ENCODE results near the gene HSPA1L.

Gene HSPA1L

DNA sequence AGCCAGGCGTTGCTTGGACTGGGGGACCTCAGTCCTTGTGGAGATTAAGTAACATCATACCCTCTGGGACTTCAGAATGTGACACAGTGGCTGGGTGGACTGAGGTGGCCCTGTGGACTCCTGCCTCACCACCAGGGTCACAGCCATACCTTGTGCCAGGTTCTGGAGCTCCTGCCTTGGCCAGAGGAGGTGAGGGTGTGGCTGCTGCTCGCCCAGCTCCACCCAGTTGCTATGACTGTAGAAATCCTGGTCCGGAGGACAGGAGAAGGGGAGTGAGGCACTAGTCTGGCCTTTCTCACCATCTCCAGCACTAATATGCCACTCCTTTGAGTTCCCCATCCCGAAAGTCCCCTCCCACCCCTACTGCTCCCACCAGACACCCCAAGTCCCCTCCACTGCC is 39.9 kb downstream of the HSPA1L start:
- Mint-ChIP-seq H3K4me1 (peaks cover 39% of the 10 kb centered on the region), H3K4me3 (no peak overlapping the region), H3K36me3 (peaks cover 28% of the 10 kb centered on the region), H3K27ac (peak overlapping the region; percentile 91), H3K9me3 (no peaks in the 10 kb centered on the region)
- ATAC-seq (no peak), DNase-seq (ENCODE audit: low spot score in 2 of 2) (no peak)

DNA sequence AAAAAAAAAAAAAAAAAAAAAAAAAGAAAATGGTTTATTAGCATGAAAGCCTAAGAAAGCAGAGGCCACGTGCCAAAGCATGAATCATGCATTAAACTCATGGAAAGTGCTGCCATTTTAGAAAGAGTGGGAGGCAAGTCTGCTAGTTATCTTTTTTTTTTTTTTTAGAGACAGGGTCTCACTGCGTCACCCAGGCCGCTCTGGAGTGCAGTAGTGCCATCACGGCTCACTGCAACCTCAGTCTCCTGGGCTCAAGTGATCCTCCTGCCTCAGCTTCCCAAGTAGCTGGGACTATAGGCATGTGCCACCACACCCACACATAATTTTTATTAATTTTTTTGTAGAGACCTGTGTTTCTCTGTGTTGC is 43.1 kb downstream of the HSPA1L start:
- no peak overlapping the region for H3K27ac Mint-ChIP-seq
- DNase-seq (ENCODE audit: low spot score in 2 of 2) (no peak), ATAC-seq (no peak)
- H3K36me3 Mint-ChIP-seq, result peaks cover 3% of the 10 kb centered on the region
- no peaks in the 10 kb centered on the region for H3K9me3 Mint-ChIP-seq
- H3K4me1 Mint-ChIP-seq, result peaks cover 45% of the 10 kb centered on the region
- H3K4me3 Mint-ChIP-seq, result peak overlapping the region; percentile 37

DNA sequence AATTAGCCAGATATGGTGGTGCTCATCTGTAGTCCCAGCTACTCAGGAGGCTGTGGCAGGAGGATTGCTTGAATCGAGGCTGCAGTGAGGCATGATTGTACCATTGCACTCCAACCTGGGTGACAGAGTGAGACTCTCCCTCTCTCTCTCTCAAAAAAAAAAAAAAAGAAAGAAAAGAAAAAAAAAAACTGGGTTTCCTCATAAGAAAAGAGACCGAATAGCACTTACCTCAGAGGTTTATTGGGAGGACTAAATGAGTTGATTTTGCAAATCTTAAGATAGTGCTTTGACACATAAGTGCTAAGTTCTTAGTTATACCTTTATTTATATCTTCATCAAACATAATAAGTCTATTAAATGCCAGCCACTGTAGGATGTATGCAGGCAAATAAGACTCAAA is 44.2 kb downstream of the HSPA1L start:
- Mint-ChIP-seq H3K9me3 (no peaks in the 10 kb centered on the region), H3K4me3 (no peak overlapping the region), H3K36me3 (no peaks in the 10 kb centered on the region), H3K27ac (no peak overlapping the region), H3K4me1 (peaks cover 34% of the 10 kb centered on the region)
- ATAC-seq (no peak), DNase-seq (ENCODE audit: low spot score in 2 of 2) (no peak)

DNA sequence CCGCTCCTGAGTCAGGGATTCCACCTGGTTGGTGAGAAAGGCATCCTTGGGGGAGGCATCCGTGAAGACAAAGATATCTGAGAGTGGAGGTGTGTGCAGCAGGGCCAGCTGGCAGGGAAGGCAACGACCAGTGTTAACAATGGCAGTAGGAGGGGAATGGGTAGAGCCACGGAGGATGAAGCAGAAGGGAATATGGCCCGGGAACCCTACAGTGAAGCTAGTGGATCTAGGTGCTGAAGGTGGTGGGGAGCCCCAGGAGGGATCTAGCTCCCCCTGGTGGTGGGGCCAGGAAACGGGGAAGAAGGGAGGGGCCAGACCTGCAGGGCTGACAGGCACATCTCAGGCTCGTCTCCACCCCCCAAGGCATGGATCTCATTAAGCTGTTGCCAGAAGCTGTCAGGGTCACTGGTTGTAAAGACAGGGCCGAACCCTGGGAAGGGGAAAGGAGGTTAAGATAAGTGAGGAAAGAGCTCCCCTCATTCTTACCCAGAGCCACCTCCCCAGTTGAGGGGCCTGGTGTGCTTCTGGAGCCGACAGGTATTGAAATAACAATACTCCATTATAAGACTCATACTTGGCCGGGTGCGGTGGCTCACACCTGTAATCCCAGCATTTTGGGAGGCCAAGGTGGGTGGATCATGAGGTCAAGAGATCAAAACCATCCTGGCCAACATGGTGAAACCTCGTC is 45.3 kb downstream of the HSPA1L start:
- Mint-ChIP-seq H3K27ac (peak overlapping the region; percentile 33), H3K9me3 (no peaks in the 10 kb centered on the region), H3K36me3 (no peaks in the 10 kb centered on the region), H3K4me3 (no peak overlapping the region), H3K4me1 (peaks cover 30% of the 10 kb centered on the region)
- DNase-seq (ENCODE audit: low spot score in 2 of 2) (peak; percentile 77 to 93), ATAC-seq (peak; percentile 88)

DNA sequence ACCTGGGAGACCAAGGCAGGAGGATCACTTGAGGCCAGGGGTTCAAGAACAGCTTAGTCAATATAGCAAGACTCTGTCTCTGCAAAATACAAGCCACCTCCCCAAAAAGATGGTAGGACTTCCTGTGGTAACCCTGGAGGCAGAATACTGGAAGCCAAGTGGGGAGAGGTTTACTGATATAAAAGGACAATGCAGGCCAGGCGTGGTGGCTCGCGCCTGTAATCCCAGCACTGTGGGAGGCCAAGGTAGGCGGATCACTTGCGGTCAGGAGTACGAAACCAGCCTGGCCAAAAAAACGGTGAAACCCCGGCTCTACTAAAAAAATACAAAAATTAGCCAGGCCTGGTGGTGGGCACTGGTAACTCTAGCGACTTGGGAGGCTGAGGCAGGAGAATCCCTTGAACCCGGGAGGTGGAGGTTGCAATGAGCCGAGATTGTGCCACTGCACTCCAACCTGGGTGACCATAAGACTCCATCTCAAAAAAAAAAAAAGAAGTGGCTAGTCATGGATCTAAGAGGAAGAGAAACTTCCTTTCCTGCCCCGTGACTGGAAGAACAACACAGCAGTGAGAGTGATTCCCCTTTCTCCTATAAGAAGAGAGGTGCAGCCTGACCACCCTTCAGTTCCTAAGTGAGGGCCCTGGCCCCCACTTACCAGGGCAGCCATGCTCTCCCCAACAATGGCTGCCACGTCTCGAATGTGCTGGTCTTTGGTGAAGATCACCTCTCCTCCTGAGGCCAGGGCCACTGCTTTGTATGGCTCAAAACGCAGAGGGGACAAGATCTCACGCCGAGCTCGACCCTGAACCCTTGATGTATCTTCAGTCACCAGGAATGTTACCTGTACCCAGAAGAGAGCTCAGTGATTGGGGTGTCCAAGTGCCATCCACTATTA is 46.5 kb downstream of the HSPA1L start:
- H3K4me1 Mint-ChIP-seq, result peaks cover 33% of the 10 kb centered on the region
- ATAC-seq, result no peak

DNA sequence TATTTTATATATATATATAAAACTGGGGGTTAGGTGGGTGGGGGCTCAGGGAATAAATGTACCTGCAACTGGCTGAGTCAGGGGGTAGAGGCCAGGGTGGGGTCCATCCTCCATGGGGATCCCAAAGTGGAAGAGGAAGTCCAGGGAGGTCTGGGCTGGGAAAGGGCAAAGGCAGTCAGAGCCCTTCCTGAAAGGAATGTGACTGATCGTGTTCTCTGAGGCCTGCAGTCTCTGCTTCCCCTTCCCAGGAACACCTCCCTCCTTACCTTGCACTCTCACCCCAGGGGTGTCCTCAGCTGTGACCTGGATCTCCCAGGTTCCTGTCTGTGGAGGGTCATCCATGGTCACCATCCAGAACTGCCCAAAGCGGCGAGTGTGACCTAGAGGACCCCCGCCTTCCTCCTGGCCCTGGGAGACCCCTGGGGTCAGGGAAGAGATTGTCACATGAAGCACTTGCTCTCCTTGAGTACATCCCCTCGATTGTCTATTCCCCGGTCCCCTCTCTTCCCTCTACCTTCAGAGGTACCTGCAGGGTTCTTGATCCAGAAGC is 47.9 kb downstream of the HSPA1L start:
- H3K4me1 Mint-ChIP-seq, result peaks cover 31% of the 10 kb centered on the region
- no peak for ATAC-seq

More for the DNA sequence above, 46.5 kb downstream of the HSPA1L start:
- H3K4me3 Mint-ChIP-seq, result no peak overlapping the region
- no peaks in the 10 kb centered on the region for H3K9me3 Mint-ChIP-seq
- no peak for DNase-seq (ENCODE audit: low spot score in 2 of 2)
- no peak overlapping the region for H3K27ac Mint-ChIP-seq
- no peaks in the 10 kb centered on the region for H3K36me3 Mint-ChIP-seq

DNA sequence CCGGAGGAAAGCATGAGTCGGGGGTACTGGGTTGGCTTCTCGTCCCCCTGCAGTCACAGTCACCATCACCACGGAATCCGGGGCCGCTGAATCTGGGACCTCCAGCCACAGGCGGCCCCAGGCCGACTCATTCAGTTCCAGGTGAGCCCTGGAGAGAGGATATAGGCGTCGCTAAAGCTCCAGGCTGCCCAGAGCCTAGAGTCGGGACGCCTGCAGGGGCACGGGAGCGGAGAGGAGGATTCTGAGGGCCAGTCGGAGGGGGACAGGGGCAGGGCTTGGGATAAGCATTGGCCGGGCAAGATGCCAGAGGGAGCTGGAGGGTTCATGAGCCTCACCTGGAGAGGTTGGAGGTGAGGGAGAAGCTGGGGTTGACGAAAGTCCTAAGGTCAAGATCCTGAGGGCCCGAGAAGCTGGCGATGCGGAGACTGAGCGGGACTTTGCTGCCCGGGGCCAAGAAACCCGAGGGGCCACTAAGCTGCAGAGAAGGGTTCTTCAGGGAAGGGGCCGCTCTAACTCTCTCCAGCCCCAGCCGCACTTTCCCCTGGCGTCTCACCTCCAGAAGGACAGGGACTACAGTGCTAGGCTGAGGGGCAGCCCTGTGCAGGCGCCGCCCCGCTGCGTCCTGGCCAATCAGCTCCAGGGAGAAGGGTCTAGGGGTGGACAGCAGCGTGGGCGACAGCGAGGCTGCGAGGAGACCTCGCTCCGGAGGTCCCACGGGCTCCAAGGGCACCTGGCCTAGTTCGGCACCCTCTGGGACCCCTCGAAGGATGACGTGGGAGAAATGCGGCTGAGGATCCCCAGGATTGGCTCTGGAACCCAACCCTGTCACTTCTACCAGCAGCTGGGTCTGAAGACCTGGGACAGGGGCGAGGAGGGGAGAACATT is 48.9 kb downstream of the HSPA1L start:
- H3K4me1 Mint-ChIP-seq, result peaks cover 35% of the 10 kb centered on the region
- H3K27ac Mint-ChIP-seq, result peak overlapping the region; percentile 78
- DNase-seq (ENCODE audit: low spot score in 2 of 2) (no peak), ATAC-seq (no peak)
- no peak overlapping the region for H3K4me3 Mint-ChIP-seq
- no peaks in the 10 kb centered on the region for H3K9me3 Mint-ChIP-seq
- H3K36me3 Mint-ChIP-seq, result peaks cover 13% of the 10 kb centered on the region

More for the DNA sequence above, 47.9 kb downstream of the HSPA1L start:
- Mint-ChIP-seq H3K9me3 (no peaks in the 10 kb centered on the region), H3K4me3 (no peak overlapping the region), H3K36me3 (peaks cover 5% of the 10 kb centered on the region), H3K27ac (no peak overlapping the region)
- no peak for DNase-seq (ENCODE audit: low spot score in 2 of 2)

DNA sequence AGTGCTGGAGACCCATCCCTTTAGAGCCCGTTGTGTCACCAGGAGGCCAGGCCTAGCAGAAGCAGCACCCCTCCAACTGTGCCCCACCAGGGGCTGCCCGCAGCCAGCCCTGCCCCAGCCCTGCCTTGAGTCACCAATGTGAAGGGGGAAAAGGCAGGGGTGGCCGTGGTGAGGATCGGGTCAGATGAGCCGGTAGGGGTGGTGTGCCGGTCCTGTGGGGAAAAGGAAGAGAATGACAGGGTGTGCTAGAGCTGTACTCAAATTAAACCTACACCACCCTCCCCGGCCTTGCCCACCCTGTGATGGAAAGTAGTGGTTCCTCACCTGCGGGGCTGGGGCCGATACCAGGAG is 49.5 kb downstream of the HSPA1L start:
- DNase-seq (ENCODE audit: low spot score in 2 of 2) (no peak), ATAC-seq (no peak)
- Mint-ChIP-seq H3K9me3 (no peaks in the 10 kb centered on the region), H3K27ac (peak overlapping the region; percentile 78), H3K4me3 (no peak overlapping the region), H3K36me3 (peaks cover 20% of the 10 kb centered on the region), H3K4me1 (peaks cover 35% of the 10 kb centered on the region)

DNA sequence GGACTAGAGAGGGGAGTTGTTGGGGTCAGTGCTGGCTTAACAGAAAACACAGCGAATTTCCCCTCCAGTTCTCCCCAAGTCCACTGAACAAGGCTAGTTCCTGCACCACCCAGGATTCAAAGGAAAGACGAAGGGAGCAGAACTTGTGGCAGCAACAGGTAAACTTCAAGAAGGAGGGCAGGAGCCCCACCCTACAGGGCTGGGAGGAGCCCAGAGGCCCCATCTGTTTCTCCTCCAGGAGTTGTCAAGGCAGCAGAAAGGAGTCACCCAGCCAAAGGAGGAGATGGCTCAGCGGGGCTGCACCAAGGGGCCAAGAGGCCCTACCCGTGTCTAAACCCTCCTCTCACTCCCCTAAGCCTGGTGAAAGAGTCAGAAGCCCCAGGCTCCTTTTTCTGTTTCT is 50.9 kb downstream of the HSPA1L start:
- Mint-ChIP-seq H3K4me1 (peaks cover 27% of the 10 kb centered on the region), H3K4me3 (no peak overlapping the region), H3K36me3 (peaks cover 22% of the 10 kb centered on the region), H3K27ac (peak overlapping the region; percentile 88), H3K9me3 (no peaks in the 10 kb centered on the region)
- ATAC-seq (no peak), DNase-seq (ENCODE audit: low spot score in 2 of 2) (no peak)

DNA sequence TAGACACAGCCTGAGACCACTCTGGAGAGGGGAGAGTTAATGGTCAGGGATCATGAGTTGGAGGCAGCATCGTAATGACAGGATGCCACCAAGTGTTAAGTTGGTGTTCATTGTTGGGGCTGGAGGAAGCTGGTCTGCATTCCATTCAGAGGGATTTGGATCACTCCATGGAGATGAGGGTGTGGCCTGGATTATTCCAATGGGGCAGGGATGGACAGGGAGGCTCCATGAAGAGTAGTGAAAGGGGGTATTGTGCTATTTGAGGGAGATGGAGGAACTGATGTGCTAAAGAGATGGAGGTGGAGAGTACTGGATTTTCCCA is 51.5 kb downstream of the HSPA1L start:
- Mint-ChIP-seq H3K36me3 (peaks cover 22% of the 10 kb centered on the region), H3K27ac (peak overlapping the region; percentile 88), H3K4me1 (peaks cover 27% of the 10 kb centered on the region), H3K4me3 (no peak overlapping the region), H3K9me3 (no peaks in the 10 kb centered on the region)
- DNase-seq (ENCODE audit: low spot score in 2 of 2), result no peak
- ATAC-seq, result no peak

DNA sequence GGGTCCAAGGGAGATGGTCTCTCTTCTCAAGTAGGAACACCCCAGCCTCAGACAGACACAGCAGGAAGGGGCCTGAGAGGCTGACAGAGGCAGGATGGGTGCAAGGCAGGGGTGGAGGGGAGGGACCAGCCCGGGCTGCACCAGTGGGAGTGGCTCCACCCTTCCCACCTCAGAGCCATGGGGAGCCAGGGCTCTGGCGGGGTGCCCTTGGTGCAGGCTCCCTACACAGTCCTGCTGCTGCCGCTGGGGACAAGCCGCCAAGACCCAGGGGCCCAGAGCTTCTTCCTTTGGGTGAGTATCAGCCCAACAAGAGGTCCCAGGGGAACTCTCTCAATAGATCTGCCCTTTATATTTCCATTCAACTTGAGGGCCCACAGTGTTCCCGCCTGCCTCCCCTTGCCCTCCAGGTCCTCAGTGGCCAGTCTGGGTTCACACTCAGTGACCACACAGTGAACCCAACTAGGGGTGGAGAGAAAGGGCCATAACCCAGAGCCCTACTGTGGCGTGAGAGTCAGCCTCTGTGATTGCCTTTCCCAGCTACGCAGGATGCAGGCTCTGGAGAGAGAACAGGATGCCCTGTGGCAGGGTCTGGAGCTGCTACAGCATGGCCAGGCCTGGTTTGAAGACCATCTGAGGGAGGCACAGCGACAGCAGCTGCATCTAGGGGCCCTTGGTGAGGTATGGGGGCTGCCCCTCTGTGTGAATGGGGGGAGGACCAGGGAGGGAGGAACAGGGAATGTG is 52.0 kb downstream of the HSPA1L start:
- Mint-ChIP-seq H3K9me3 (no peaks in the 10 kb centered on the region), H3K4me3 (no peak overlapping the region), H3K4me1 (peaks cover 25% of the 10 kb centered on the region), H3K27ac (peak overlapping the region; percentile 88), H3K36me3 (peaks cover 22% of the 10 kb centered on the region)
- no peak for DNase-seq (ENCODE audit: low spot score in 2 of 2)
- ATAC-seq, result no peak

DNA sequence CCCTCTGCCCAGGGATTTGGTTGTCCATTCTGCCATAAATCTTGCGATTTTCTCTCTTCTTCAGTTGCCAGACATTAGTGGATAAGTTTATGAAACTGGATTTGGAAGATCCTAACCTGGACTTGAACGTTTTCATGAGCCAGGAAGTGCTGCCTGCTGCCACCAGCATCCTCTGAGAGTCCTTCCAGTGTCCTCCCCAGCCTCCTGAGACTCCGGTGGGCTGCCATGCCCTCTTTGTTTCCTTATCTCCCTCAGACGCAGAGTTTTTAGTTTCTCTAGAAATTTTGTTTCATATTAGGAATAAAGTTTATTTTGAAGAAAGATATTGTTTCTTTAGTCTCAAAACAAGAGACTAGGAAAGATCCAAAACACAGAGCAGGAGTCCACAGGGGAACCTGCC is 52.7 kb downstream of the HSPA1L start, which contains the start of gene SAPCD1:
TSS of gene SAPCD1 (plus strand) at position 301 of the 400 bp plus-strand sequence. CDS start 399 bp downstream, outside the sequence.
- H3K36me3 Mint-ChIP-seq, result peaks cover 22% of the 10 kb centered on the region
- no peak within 1 kb of the TSS for H3K4me3 Mint-ChIP-seq
- peak within 1 kb of the TSS; percentile 88 for H3K27ac Mint-ChIP-seq
- ATAC-seq (no peak), DNase-seq (ENCODE audit: low spot score in 2 of 2) (no peak)
- H3K4me1 Mint-ChIP-seq, result peaks cover 18% of the 10 kb centered on the region
- H3K9me3 Mint-ChIP-seq, result no peaks in the 10 kb centered on the region

DNA sequence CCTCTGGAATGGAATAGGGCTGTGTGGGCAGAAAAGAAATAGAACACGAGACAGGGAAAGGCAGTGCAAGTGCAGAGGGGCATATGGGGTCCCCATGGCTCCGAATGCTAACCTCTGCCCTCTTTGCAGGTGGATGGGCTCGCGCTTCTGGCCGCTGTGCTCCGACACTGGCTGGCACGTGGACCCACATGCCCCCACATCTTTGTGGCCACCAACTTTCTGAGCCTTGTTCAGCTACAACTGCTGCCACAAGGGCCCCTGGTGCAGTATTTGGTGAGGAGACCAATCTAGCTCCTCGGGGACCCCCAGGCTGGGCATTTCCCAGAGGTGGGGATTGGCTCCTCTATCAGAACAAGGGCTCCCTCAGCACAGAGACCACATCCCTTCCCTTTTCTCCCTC is 53.7 kb downstream of the HSPA1L start:
- peaks cover 22% of the 10 kb centered on the region for H3K36me3 Mint-ChIP-seq
- H3K27ac Mint-ChIP-seq, result no peak overlapping the region

DNA sequence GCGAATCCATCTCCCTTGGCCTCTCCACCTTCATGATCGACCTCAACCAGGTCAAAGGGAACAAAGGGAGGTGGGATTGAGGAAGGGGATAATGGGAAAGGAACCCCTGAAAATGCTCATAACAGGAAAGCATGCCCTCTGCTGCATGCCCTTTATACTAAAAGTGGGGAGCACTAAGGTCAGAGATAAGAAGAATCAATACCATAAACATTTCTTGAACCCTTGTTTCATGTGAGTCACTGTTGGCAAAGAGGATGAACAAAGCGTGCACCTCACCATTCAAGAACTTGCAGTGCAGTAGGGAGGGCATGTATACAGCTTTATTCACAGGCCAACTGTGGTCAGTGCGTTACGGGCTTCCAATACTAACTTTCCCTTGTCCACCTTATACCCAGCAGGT is 54.3 kb downstream of the HSPA1L start:
- H3K36me3 Mint-ChIP-seq, result peaks cover 22% of the 10 kb centered on the region
- no peak overlapping the region for H3K4me3 Mint-ChIP-seq
- H3K4me1 Mint-ChIP-seq, result peaks cover 17% of the 10 kb centered on the region
- no peaks in the 10 kb centered on the region for H3K9me3 Mint-ChIP-seq
- H3K27ac Mint-ChIP-seq, result no peak overlapping the region
- ATAC-seq (no peak), DNase-seq (ENCODE audit: low spot score in 2 of 2) (no peak)

More for the DNA sequence above, 53.7 kb downstream of the HSPA1L start:
- no peak overlapping the region for H3K4me3 Mint-ChIP-seq
- no peak for DNase-seq (ENCODE audit: low spot score in 2 of 2)
- no peak for ATAC-seq
- peaks cover 17% of the 10 kb centered on the region for H3K4me1 Mint-ChIP-seq
- H3K9me3 Mint-ChIP-seq, result no peaks in the 10 kb centered on the region

Measured in stimulated activated effector memory CD8-positive, alpha-beta T cell treated with anti-CD3 and anti-CD28 coated beads, Interleukin-12 subunit alpha, Interleukin-12 subunit beta, amount 100 ng/mL, for 72 hours (primary cell).